VCaP (cell line): ENCODE measurements around the gene TENM4.

Experiments
- H3K27ac ChIP-seq: fragments of 450-650 bp; 2 replicates; pipeline ENCODE4 v1.5.1; 2017
- TF ChIP-seq, protein P1 (sequence below): fragments of 450-650 bp; conservative IDR thresholded peaks from 2 replicates; pipeline ENCODE4 v1.5.1; 2017; ENCODE audit warnings: mild to moderate bottlenecking, moderate library complexity

Gene TENM4

DNA sequence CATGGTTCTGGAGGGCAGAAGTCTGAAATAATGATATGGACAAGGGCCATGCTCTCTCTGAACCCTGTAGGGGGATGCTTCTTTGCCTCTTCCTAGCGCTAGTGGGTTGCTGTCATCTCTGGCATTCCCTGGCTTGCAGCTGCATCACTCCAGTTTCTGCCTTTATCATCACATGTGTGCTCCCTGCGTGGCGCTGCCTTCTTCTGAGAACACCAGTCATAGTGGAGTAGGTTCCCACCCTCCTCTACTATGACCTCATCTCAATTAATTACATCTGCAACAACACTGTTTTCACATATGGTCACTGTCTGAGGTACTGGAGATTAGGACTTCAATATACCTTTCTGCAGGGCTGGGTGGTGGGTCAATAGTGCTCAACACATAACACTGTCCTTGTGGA, 463.8 kb downstream of the TENM4 start:
- TF ChIP-seq, protein P1, sequence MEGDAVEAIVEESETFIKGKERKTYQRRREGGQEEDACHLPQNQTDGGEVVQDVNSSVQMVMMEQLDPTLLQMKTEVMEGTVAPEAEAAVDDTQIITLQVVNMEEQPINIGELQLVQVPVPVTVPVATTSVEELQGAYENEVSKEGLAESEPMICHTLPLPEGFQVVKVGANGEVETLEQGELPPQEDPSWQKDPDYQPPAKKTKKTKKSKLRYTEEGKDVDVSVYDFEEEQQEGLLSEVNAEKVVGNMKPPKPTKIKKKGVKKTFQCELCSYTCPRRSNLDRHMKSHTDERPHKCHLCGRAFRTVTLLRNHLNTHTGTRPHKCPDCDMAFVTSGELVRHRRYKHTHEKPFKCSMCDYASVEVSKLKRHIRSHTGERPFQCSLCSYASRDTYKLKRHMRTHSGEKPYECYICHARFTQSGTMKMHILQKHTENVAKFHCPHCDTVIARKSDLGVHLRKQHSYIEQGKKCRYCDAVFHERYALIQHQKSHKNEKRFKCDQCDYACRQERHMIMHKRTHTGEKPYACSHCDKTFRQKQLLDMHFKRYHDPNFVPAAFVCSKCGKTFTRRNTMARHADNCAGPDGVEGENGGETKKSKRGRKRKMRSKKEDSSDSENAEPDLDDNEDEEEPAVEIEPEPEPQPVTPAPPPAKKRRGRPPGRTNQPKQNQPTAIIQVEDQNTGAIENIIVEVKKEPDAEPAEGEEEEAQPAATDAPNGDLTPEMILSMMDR, result no peak
- no peak overlapping the region for H3K27ac ChIP-seq

- TF ChIP-seq, protein P1, result no peak
- H3K27ac ChIP-seq, result no peak overlapping the region
Measured at GRCh38 chr11:78975081-78975480, 465.7 kb downstream of the TENM4 start.

- TF ChIP-seq, protein P1, result no peak
- H3K27ac ChIP-seq, result no peak overlapping the region
Measured at GRCh38 chr11:78973876-78974275, 467.0 kb downstream of the TENM4 start.

GRCh38 chr11:78972590-78972989, 468.2 kb downstream of the TENM4 start:
- H3K27ac ChIP-seq, result no peak overlapping the region
- TF ChIP-seq, protein P1, result no peak

DNA sequence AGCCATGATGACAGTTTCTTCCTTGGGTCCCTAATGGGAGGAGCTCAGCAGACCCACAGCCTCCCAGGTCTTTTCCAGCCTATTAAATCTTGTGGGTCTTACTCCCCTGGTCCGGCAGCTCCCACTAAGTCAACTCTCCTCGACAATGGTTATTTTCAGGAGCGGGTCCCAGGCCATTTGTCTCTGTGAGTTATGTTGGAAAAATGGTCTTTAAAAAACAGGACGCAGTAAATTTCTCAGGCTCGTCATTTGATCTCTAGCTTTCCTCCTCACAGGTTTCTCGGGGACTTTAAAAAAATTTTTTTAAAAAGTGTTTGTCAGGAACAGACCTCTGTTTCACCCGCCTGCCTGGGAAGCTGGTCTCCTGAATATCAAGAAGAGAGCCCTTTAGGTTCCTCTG, 468.7 kb downstream of the TENM4 start:
- TF ChIP-seq, protein P1, result no peak
- no peak overlapping the region for H3K27ac ChIP-seq

DNA sequence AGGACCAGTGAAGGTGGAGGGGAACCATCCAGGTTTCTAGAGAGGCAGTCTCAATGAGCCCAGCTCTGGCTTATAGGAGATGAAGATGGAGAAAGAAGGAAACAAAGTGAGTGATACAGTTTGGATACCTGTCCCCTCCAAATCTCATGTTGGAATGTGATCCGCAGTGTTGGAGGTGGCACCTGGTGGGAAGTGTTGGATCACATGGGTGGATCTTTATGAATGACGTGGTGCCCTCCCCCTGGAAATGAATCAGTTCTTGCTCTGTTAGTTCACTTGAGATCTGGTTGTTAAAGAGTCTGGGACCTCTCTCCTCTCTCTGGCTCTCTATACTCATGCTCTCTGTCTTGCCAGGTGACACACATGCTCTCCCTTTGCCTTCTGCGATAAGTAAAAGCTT, 473.0 kb downstream of the TENM4 start:
- H3K27ac ChIP-seq, result no peak overlapping the region
- TF ChIP-seq, protein P1, result no peak

GRCh38 chr11:78965432-78965831, 475.4 kb downstream of the TENM4 start:
- H3K27ac ChIP-seq, result no peak overlapping the region
- TF ChIP-seq, protein P1, result no peak
